ENCODE data around the gene SH2B3. TPM values are rescaled to one million over a fixed set of nuclear protein-coding genes. Genes with fewer than 3 reads are reported as not detected.
A peak's percentile ranks its signal among the peaks of the same experiment; 100 is the strongest.
"Not testable (repeated sequence)": the region's sequence is repeated elsewhere in the genome, so short reads cannot be mapped to it uniquely, and the experiment has no call there.

The SH2B3 gene
- 10 to 100 TPM; 18.7 to 21.4 (median 19.8) TPM for polyA plus RNA-seq (ENCODE audit: insufficient read length in 4 of 4)

- no peak for DNase-seq (ENCODE audit: low read depth in 4 of 4, low spot score in 3 of 4)
Measured at GRCh38 chr12:111405859-111406473, at the start of gene SH2B3. Gene SH2B3, plus strand, starts transcription at chr12:111405923. Its CDS starts 12,223 bp downstream, at chr12:111418146.

DNA sequence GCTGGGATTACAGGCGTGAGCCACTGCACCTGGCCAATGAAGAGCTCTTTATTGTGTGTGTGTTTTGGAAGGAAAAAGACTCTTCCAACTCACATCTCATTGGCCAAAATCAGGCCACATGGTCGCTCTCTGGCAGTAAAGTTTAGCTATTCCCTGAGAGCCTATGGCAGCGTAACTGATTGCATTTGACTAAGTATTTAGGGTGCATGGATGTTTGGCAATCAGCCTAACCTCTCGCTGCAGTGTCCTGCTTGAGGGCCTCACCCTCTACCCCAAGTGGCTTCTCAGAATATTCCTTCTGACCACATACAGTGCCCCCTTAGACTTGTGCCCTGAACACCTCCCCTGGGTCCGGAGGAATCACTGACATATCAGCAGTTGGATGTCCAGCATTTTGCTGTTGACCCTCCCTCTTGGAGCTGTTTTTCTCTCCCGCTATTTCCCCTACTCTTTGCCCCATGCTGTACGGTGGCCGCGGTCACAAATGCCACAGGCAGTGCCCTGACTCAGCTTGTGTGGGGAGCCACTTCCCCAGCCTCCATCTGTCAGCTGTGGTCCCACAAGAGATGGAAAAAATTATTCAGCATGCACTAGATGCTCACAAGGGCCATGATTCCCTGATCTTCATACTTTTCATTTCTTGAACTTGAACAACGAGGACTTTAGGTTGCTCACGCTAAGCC lies 46.4 kb upstream of the SH2B3 start:
- DNase-seq (ENCODE audit: low read depth in 4 of 4, low spot score in 3 of 4) = no peak

DNA sequence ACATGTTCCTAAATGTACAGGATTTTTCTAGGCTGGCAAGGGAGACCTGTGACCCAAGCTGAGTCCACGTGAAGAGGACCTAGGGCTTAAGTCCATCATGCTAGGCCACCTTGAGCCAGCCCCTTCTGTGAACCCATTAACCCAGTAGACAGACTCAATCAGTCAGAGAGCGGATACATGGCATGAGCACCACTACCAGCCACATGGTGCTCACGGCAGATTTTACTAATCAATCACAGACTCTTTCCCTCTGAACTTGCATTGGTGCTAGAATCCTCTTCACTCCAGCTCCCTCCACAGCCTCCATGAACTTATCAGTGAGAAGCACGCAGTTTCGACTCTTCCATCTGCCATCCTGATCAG lies 45.8 kb upstream of the SH2B3 start:
- DNase-seq (ENCODE audit: low read depth in 4 of 4, low spot score in 3 of 4) = no peak

GRCh38 chr12:111360325-111360930 lies 45.3 kb upstream of the SH2B3 start:
- no peak for DNase-seq (ENCODE audit: low read depth in 4 of 4, low spot score in 3 of 4)

DNA sequence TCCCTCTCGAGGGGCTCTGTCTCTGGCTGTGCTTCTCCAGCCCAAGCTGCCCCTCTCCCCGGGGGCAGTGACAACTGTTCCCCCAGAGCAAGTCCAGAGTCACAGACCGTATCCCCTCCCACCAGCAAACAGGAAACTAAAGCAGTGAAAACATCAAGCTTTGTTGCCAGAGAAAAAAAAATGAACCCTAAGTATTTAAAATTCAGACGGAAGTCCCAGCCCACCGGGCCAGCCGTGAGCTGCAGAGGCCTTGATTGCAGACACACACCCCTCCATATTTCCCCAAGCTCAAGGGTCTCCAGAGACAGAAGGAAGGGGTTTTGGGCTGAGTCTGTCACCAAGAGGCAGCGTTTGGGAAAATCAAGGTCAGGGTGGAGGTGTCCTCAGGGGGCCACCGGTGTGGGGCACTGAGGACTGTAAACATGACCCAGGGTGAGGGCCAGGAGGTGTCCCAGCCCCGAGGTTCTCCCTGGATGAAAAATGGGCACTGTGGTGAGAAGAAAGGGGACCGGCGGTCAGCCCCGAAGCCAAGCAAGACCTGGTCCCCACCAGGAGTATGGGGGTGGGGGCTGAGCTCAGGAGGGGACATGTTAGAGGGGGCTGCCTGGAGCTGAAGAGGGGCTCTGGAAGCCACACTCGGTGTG lies 44.5 kb upstream of the SH2B3 start:
- no peak for DNase-seq (ENCODE audit: low read depth in 4 of 4, low spot score in 3 of 4)

DNA sequence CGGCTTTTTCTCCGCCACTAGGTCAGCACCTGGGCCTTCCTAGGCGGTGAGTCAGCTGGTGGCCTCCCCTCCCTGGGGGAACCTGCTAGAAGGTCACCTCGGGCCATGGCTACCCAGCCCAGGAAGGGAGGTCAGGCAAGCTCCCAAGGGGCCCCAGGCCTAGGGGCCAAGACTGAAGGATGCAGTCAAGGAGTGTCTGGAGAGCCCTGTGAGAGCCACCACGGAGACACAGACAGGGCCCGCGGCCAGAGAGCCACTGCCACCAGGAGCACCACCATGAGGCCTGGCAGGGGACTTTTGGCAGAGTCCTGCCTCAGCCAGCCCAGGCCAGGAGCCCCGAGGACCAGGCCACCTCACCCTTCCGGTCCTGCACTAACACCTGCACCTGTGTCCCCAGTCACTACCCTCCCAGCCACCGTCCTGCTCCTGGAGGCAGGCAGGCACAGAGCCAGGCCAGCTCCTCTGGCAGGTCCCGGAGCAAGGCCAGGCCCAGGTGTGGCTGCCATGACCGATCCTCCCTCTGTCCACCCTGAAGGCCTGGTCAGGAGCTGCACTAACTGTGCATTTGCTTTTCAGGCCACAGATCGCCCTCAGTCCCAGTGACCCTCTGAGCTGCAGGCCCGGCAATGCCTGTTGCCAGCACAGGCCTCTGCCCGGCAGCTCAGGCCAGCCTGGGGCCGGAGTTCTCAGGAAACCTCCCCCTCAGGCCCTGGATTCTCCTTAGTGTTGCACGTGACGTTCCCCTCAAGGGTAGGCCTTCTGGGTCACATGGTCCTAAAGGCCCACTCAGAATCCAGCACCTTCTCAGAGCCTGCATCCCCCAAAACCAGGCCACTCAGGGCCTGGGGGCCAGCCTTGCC lies 43.8 kb upstream of the SH2B3 start:
- no peak for DNase-seq (ENCODE audit: low read depth in 4 of 4, low spot score in 3 of 4)

- DNase-seq (ENCODE audit: low read depth in 4 of 4, low spot score in 3 of 4) = no peak
Measured at GRCh38 chr12:111362687-111363475, 42.8 kb upstream of the SH2B3 start.

- no peak for DNase-seq (ENCODE audit: low read depth in 4 of 4, low spot score in 3 of 4)
Measured at GRCh38 chr12:111363578-111363977, 42.1 kb upstream of the SH2B3 start.

DNA sequence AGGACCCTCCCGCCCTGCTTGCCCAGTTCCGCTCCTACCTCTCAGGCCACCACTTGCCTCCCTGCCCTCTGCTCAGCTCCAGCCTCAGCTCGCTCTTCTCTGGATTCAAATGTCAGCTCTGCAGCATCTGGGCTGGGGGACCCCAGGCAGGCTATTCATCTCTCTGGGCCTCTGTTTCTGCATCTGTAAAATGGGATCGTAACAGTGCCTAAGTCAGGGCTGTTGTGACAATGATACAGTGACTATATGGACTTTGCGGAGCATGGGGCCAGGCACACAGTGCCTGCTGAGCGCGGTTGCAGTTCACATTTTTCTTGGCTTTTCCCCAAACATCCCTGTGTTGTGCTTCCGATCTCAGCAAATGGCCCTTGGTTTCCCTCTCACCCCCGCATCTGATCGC lies 39.6 kb upstream of the SH2B3 start:
- no peak for DNase-seq (ENCODE audit: low read depth in 4 of 4, low spot score in 3 of 4)

DNA sequence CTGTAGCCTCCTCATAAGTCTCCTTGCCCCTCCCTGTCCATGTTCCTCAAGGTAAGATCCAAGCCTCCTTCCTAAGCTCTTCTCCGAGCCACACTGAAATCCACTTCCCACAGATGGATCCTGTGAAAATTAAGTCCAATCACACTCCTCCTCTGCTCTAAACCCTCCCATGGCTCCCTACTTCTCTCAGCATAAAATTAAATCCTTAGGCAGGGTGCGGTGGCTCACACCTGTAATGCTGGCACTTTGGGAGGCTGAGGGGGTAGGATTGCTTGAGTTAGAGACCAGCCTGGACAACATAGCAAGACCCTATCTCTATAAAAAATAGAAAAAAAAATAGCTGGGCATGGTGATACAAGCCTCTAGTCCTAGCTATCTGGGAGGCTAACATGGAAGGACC lies 39.1 kb upstream of the SH2B3 start:
- no peak for DNase-seq (ENCODE audit: low read depth in 4 of 4, low spot score in 3 of 4)

DNA sequence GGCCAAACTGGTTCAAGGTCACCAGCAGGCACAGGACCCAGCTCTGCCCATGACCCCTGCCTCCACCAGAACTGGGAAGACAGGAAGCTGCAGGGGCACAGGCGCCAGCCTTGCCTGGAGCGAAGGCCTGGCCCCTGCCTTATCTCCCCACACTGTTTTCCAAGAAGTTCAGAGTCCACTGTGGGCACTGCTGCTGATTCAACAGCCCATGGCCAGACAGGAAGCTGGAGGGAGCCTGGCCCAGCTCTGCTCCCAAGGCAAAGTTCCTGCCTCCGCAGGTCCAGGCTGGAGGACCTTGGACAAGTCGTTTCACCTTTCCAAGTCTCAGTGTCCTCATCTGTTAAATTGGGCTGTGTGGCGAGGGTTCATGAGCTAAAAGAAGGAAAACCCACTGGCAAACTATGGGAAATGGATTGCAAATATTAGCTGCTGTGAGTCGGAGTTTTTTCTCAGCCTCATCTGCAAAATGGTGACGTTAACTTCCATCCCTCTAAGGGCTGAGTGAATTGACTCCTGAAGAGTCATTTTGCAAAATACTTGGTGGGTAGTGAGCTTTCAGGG lies 38.0 kb upstream of the SH2B3 start:
- DNase-seq (ENCODE audit: low read depth in 4 of 4, low spot score in 3 of 4) = no peak

- no peak for DNase-seq (ENCODE audit: low read depth in 4 of 4, low spot score in 3 of 4)
Measured at GRCh38 chr12:111368291-111368787, 37.4 kb upstream of the SH2B3 start.

- DNase-seq (ENCODE audit: low read depth in 4 of 4, low spot score in 3 of 4) = peak; percentile 73 to 82 (median 76)
Measured at GRCh38 chr12:111368788-111369495, 36.8 kb upstream of the SH2B3 start, which contains the start of gene PHETA1. Gene PHETA1, minus strand, starts transcription at chr12:111369095. Its CDS starts 5,668 bp downstream, at chr12:111363427.

GRCh38 chr12:111369496-111370220 lies 36.1 kb upstream of the SH2B3 start:
- no peak for DNase-seq (ENCODE audit: low read depth in 4 of 4, low spot score in 3 of 4)

DNA sequence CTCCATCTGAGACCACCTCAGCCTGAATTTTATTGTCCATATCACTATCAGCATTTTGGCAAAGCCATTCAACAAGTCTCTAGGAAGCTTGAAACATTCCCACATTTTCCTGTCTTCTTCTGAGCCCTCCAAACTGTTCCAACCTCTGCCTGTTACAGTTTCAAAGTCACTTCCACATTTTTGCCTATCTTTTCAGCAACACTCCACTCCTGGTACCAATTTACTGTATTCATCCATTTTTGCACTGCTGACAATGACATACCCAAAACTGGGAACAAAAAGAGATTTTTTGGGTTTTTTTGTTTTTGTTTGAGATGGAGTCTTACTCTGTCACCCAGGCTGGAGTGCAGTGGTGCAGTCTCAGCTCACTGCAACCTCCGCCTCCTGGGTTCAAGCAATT lies 32.5 kb upstream of the SH2B3 start:
- not testable (repeated sequence) for DNase-seq (ENCODE audit: low read depth in 4 of 4, low spot score in 3 of 4)

DNA sequence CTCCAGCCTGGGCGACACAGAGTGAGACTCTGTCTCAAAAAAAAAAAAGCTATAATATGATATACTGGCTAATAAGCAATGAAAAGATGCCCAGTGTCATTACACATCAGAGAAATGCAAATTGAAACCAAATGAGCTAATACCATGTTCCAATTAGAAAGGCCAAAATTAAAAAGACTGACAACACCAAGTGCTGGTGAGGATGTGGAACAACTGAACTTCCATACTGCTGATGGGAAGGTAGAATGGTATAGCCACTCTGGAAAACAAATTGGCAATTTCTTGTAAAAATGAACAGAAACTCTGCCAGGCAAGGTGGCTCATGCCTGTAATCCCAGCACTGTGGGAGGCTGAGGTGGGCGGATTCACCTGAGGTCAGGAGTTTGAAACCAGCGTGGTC lies 28.3 kb upstream of the SH2B3 start:
- no peak for DNase-seq (ENCODE audit: low read depth in 4 of 4, low spot score in 3 of 4)

GRCh38 chr12:111379942-111380554 lies 25.7 kb upstream of the SH2B3 start:
- no peak for DNase-seq (ENCODE audit: low read depth in 4 of 4, low spot score in 3 of 4)
